ENCODE results near the gene LPP.
A peak's percentile ranks its signal among the peaks of the same experiment; 100 is the strongest.
"Not testable (repeated sequence)": the region's sequence is repeated elsewhere in the genome, so short reads cannot be mapped to it uniquely, and the experiment has no call there.

Gene LPP

DNA sequence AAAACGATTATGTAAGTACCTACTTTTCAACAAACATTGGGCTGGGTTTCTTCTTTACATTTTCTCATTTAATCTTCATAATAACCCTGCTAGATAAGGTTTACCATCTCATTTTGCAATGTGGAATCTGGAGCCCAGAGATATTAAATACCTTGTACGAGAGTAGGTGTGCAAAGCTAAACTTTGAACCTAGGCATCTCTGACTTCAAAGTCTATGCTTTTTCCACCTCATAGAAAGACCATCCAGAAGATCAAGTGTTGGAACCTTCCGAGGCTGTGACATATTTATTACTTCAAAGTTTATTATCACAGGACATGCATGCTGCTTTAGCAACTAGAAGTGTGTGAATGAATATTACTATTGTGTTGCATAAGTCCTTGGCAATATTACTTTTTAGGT is 520.6 kb downstream of the LPP start:
- no peak for DNase-seq (ENCODE audit: low read depth in 2 of 2)

DNA sequence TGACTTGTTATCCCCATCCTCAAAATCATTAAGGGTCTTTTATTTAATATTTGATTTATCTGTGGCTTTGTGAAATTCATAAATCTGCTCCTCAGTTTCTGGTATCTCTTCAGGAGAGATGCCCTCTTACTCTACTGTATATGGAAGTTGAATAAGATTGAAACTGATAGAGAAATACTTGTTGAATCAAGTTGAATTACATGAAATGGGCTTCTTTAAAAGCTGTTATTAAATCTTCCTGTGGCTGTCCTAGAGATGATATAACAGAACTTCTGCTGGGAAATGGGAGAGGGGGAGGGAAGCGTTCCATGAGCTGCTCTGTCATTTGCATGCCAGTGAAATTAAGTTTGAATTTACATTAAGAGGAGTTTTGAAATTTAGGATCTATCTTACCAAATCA is 523.4 kb downstream of the LPP start:
- no peak for DNase-seq (ENCODE audit: low read depth in 2 of 2)

DNA sequence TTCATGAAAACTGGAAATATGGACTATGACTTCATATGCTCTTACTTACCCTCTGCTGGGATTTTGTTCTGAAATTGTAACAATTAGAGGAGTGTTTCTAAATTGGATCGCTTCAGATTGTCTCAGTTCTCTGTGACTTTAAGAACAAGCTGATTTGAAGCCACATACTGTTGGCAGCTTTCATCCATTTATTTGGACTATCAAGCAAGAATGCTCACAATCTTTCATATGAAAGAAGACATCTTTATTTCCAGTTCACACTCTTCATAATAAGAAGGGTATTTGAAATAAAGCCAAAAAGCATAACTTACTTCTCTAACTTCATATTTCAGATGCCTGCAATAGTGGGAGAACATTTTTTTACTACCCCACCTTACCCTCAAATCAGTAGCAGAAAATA is 526.2 kb downstream of the LPP start:
- DNase-seq (ENCODE audit: low read depth in 2 of 2), result no peak

DNA sequence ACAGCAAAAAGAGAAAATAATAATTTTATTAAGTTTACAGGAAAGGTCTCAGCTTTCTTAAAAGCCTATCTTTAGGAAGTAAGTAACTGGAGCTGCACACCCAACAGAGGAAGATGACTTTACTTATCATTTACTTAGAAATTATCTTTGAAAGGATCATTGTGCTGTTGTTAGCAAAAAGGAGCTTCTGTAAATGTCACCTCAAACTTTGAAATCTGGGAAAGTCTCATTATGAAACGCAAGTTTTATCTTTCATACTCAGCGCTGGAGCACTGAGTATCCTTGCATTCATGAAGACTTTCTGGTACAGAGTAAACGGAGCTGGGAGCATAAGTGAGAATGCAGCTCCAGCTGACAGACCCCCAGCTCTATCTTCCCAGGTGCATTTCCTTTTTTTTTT is 526.6 kb downstream of the LPP start:
- no peak for DNase-seq (ENCODE audit: low read depth in 2 of 2)

DNA sequence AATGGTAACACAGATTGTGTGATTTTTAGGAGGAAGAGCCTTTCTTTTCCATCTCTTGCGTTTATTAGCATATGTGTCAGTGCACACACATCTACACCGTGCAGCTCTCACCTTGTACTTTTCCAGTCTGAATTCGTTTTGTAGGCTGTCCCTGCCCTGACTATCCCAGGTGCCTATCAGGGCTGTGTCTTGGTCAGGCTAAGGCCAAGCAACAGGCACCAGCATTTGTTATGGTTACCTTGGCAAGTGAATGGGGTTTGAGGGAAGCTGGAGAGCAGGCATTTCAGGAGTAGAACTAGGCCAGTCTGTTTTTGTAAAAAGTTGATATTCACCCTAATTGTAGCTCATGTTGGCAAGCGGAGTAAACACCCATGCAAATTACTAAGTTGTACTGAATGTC is 528.4 kb downstream of the LPP start:
- no peak for DNase-seq (ENCODE audit: low read depth in 2 of 2)

DNA sequence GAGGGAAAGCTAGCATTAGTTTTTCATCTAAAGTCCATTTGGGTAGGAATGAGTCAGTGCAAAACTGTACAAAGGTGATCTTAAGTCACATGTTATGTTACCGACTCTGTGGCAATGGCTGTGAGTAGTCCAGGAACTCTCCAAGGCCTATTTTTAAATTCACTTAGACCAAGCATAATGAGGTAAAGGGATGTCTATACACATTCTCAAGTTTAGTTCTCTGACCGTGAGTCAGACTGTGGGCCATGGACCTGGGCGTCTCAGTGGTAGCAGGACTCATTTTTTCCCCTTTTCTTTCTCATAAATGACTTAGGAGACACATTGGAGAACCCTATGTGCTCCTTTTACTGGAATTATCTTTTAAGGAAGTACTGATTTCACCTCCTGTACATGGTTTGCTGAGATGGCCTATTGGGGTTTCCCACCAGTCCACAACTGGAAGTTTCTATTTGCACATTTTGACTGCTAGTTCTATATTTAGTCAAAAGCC is 529.1 kb downstream of the LPP start:
- DNase-seq (ENCODE audit: low read depth in 2 of 2), result peak; percentile 3 to 10

DNA sequence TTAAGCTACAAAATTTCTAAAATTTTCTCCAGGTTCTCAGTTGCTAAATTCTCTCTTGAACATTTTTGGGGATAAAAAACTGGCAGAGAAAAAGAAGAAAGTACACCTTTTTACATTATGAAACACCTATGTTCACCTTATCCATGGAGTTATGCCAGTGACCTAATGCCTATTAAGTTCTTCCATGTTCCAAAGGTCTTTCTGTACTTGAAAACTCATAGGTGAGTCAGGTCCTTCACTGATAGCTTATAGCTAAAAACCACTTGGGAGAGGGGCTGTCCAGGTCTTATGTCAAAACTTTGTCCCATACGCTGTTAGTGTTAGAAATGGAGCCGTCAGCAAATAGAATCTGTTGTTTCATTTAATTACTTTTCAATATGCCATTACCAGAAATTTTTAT is 530.3 kb downstream of the LPP start:
- DNase-seq (ENCODE audit: low read depth in 2 of 2), result no peak

DNA sequence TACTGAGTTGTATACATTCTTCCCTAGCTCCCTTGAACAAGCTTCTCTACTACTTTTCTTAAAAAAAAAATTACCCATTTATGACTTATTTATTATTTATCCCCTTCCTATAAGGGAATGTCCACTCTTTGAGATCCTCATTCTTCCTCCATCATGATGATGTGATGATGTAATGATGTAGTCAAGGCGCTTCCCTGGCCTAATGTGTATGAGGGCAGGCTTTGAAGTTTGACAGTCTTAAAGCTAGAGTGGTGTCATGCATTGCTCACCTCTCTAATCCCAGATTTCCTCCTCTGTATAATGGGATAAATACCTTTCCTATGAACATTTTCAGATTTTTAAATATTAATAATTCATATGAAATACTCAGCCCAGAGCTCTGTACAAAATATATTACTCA is 531.8 kb downstream of the LPP start:
- no peak for DNase-seq (ENCODE audit: low read depth in 2 of 2)

DNA sequence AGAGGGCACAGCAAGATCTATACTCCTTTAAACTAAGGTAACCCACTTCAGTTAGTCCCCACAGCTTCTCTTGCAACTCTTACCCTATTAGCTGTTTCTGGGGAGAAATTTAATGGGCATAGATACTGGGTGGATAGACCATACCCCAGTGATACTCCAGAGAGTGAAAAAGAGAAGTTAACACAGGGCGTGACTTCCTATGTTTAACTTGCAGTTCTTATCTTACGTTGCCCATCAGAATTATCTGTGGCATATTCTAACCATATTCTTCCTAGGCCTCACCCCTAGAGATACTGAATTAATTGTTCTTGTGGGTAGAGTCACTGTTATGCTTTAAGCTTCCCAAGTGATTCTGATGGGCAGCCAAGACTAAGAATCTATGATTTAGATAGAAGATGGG is 532.4 kb downstream of the LPP start:
- no peak for DNase-seq (ENCODE audit: low read depth in 2 of 2)

DNA sequence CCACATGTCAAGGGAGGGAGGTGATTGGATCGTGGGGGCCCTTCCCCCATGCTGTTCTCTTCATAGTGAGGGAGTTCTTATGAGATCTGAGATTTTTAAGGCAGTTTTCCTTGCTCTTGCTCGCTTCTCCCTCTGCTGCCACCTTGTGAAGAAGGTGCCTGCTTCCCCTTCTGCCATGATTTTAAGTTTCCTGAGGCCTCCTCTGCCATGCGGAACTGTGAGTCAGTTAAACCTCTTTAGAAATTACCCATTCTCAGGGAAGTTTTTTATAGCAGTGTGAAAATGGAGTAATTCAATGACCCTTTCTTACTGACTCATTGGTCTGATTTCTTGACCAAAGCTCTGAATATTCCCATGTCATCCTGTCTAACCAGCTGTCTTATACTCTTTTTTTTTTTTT is 533.4 kb downstream of the LPP start:
- no peak for DNase-seq (ENCODE audit: low read depth in 2 of 2)

DNA sequence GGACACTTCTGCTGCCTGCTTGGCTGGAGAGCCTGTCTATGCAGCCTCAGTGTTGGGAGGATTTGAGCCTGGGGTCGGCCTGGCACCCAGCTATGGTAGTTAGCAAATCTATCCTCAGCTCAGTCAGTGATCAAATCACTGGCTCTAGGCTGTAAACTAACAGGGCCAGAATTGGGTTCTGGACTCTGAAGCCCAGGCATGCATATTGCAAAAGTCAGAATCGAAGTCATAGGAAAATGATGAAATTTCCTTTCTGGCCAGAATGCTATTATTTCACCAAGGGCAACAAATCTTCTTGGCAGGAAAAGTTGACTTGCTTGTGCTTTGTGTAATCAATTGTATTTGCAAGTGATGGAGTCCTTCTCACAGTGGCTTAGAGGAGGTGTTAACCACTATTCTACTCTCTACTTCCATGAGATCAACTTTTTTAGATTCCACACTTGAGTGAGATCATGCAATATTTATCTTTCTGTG is 535.2 kb downstream of the LPP start:
- DNase-seq (ENCODE audit: low read depth in 2 of 2), result no peak

DNA sequence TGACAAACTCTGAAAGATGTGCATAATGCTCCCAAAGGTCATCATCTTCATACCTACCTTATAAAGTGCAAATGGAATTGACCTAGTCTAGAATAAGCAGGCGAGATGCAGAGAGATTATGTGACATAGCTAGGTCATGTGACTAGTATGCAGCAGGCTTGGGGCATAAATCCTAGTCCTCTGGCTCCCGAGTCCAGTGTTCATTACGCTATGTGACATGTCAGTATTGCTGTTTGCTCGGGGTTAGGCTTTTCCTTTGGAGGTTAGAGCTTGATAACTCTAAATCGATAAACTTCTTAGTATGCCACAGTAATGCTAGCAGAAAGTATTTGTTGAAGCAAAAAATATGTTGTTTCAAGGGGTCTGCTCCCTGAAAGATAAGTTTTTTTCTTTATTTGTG is 536.1 kb downstream of the LPP start:
- DNase-seq (ENCODE audit: low read depth in 2 of 2), result no peak

DNA sequence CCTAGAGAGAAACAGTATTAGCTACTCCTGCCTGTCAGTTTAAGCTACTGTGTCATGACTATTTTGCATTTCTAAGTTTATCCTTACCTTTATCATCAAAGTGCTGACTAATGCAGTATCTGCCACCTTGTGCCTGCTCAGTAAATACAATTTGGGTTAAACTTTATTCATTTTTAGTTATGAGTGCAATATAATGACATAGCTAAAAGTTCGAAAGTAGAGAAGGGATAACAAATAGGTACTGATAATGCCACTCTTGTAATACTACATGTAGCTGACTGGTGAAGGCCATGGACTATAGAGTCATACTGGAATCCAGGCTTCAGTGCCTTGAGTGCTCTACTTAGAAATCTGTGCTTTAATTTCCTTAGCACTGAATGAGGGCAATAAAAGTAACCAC is 537.0 kb downstream of the LPP start:
- DNase-seq (ENCODE audit: low read depth in 2 of 2), result no peak

DNA sequence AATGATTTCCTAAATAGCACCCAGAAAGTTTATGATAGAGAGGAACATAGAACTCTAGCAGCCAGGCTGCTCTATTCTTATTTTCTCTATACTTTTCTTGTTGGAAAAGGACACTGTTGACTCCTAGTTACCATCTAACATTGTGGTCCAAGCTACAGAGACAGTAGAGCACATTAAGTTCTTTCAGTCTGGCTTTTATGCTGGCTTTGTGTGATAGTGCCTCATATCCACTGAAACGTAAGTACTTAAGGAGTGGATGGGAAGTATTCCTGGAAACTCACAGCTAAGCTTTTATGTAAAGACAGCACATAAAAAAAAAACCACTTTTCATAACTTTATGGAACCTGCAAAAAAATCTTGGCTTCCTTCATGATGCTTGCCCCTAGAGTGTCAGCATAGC is 537.7 kb downstream of the LPP start:
- no peak for DNase-seq (ENCODE audit: low read depth in 2 of 2)

DNA sequence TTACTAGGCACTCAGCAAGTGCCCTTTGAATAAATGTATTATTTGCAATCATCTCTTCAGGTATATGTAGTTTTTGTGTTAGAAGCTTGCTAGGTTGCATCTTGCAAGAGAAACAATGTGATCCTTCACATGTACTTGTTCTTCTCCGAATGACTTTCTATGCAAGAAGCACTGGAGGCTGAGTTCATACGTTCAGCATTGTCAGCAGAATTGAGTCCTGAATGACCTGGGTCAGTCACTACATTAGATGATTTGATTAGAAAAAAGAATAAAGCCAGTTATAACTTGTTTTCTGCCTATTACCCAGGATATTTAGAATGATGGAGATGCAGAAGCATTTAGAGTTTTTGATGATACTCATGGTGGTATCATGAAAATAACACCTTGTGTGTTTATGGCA is 538.7 kb downstream of the LPP start:
- no peak for DNase-seq (ENCODE audit: low read depth in 2 of 2)

DNA sequence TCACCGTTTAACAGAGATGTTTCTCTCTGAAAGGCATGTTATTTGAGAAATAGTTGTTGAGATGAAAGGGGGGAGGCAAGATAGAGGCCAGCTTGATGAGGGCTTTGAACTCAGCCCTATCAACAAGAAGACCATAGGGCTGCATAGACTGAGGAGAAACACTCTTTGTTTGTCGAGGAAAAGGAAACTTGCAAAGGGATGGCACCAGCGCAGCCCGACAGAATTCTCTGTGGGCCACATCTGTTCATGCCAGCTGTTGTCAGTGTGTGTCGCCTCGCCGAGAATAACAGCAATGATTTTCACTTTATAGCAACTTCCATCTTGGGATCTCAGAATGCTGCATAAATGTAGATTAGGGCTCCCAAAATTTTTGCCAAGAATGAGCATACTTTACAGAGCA is 539.5 kb downstream of the LPP start:
- no peak for DNase-seq (ENCODE audit: low read depth in 2 of 2)

DNA sequence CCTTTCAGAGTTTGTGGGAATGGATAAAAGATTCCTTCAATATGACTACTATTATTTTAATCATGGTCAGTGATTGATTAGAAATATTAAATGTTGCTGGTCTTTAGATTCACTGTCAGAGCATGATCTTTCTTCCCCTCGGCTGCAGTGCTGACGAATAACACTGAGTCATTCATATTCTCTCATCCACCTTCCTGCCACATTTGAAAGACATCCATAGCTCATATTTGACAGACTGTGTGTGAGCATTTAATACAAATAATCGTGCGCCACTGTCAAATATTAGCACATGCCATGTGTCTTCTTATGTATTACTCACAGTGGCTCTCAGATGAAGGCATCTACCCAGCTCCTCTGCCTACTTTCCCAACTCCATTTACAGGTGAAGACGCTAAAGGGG is 541.3 kb downstream of the LPP start:
- no peak for DNase-seq (ENCODE audit: low read depth in 2 of 2)

DNA sequence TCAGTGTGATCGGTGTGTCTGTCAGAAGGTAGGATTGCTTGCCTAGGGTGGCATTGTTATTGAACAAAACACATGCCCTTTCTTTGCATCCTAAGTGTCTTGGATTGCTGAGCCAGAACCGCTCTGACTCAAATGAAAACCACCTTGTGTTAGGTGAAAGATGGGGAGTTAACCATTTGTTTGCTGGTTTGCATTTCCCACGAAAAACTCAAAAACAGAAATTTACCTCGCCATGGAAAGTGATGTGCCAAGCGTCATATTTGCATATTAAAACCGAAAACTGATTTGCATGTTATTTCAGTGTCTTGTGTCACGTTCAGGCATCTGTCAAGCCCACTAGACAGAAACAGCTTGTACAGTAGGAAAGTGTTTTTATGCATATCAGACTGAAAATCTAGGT is 543.2 kb downstream of the LPP start:
- peak in 1 of 2 donors; percentile 7 for DNase-seq (ENCODE audit: low read depth in 2 of 2)

DNA sequence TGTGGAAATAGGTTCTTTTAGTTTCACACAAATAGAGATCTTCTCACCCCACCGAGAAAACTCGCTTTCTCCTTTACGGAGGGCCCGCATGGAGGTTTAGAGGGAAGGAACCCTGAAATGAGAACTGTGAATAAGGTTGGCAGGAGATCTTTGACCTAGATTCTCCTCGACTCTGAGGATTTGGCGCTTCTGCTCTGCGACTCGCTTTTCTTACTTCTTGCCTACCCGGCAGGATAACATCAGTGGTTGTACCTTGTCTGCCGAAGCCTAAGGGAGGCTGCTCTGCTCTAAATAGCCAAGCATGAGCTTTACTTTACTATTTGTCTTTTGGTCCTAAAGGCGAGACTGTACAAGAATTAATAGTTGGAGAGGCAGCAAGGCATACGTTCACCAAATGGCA is 544.5 kb downstream of the LPP start:
- DNase-seq (ENCODE audit: low read depth in 2 of 2), result no peak

DNA sequence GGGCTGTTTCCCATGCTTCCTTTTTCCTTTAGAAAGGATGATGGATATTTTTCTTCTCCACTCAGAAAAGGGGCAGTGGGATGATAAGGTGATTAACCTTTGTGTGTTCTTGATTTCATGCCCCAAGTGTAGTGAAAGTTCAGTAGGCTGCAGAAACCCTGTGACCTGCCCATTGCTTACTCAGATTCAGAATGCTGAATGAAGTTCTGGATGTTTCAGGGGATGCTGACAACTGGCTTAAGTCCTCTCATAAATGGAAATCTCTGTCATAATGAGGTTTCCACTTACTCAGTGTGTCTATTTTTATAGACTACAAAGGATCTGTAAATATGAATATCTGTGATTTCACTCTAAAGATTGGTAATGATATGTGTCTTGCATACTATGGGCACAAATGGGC is 546.5 kb downstream of the LPP start:
- peak in 1 of 2 donors; percentile 18 for DNase-seq (ENCODE audit: low read depth in 2 of 2)

DNA sequence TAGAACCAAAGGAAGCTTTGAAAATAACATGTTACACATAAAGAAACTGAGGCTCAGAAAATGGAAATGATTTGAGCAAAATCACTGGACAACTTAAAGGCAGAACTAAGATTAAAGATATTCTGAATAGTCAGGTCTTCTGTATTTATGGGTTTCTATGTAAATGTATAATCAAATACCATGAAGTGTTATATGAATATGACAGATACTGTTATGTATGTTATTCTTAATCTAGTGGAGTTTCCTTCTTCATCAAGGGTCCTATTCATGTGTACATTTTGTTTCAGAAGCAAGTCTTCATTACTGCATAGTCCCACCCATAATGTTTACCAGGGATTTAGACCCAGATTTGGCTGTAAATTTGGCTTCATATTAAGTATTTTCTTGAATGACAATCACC is 547.0 kb downstream of the LPP start:
- no peak for DNase-seq (ENCODE audit: low read depth in 2 of 2)

DNA sequence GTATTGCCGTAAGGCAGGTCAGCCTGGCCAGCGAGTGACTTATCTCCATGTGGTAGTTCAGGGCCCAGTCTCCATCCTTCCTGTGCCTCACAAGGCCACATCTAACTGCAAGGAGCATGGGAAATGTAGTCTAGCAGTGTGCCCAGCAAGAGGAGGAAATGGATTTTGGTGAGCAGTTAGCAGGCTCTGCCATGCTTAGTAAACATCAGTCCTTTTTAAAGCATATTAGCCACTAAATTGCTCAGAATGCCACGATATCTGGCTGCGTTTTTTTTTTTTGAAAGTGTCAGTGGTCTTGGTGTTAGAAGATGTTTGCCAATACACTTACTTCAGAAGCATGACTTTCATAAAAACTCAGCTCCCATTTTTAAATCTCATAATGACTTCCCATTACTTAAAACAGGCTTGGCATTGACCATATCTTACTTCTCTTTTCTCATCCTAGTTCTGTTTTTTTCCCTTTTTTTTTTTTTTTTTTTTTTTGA is 547.6 kb downstream of the LPP start:
- DNase-seq (ENCODE audit: low read depth in 2 of 2), result no peak

DNA sequence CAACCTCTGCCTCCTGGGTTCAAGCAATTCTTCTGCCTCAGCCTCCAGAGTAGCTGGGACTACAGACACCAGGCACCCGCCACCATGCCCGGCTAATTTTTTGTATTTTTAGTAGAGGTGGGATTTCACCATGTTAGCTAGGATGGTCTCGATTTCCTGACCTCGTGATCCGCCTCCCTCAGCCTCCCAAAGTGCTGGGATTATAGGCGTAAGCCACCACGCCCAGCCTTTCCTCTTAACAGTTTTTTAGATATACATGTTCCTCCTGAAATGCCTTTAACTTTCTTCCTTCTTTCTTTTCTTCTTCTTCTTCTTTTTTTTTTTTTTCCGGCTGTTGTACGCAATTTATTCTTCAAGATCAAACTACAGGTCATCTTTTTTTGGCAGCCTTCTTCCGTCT is 548.1 kb downstream of the LPP start:
- not testable (repeated sequence) for DNase-seq (ENCODE audit: low read depth in 2 of 2)

DNA sequence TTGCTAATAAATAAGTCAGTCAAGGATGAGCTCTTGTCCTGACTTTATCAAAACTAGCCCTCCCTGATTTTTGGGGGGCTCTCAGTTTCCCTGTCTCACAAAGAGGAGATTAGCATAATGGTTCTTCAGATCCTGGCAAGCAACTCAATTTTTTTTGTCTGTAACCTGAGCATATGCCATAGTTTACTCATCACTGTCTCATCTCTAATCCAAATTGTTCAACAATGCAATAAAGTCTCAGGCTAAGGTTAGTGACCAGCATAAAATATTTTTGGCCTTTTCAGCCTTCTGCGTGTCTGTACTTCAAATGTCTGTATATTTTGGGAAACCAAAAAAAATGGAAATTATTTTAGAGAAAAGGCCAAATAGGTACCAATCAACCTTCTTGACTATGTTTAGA is 552.2 kb downstream of the LPP start:
- DNase-seq (ENCODE audit: low read depth in 2 of 2), result no peak

DNA sequence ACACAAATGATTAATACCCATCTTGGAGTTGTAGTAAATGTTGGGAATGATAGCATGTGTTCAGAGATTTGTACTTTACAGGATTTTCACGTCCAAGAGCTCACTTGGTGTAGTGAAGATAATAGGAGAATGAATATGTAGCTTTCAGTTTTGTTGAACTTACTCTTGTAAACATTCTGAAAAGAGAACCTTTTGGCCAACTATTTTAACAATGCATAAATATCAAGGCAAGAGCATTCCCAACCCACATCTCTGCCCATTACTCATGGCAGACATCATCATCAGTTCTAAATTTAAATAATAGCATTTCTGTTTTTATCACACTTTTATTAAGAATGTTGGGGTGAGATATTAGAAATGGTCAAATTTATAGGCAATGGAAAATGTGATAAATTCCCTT is 552.6 kb downstream of the LPP start:
- DNase-seq (ENCODE audit: low read depth in 2 of 2), result no peak
